Esophagus muscularis mucosa (tissue), 3 donors: ENCODE measurements around the gene SMR3B.

Source experiments
- CTCF ChIP-seq, 3 experiments: fragments of 200-600 bp in 2 of 3; fragments of 450-650 bp in 1 of 3; sonication (generic) in 2 of 3; IDR thresholded peaks; one replicate each; pipeline ENCODE4 v1.5.1; 2017 to 2019; ENCODE audit warnings: antibody characterized with exemption in 3 of 3, mild to moderate bottlenecking in 2 of 3, moderate library complexity in 1 of 3
- POLR2A ChIP-seq: fragments of 450-650 bp; IDR thresholded peaks from one replicate; pipeline ENCODE4 v1.6.1; 2017; ENCODE audit warnings: antibody characterized with exemption, moderate library complexity, mild to moderate bottlenecking, low read depth

GRCh38 chr4:70397580-70397979, 14.6 kb downstream of the SMR3B start, which contains the start of gene OPRPN:
- no peak for TF ChIP-seq CTCF (IDR thresholded peaks at IDR 0.05)
- no peak for TF ChIP-seq POLR2A
